ENCODE measurements around the gene SRD5A3.

GRCh38 chr4:55381502-55381901, 35.5 kb downstream of the SRD5A3 start:
- TF ChIP-seq POLR2A (IDR thresholded peaks at IDR 0.05) = no peak
- TF ChIP-seq CTCF (IDR thresholded peaks at IDR 0.05) = no peak
- TF ChIP-seq POLR2AphosphoS5 (IDR thresholded peaks at IDR 0.05; ENCODE audit: insufficient read depth in 1 of 2, low read depth in 1 of 2) = no peak

Measured in vagina (tissue), 2 donors.